ENCODE measurements around the gene FAM72A.
"Not testable (repeated sequence)": the region's sequence is repeated elsewhere in the genome, so short reads cannot be mapped to it uniquely, and the experiment has no call there.

FAM72A gene

GRCh38 chr1:206225386-206225785 lies 22.7 kb upstream of the FAM72A start:
- H3K9ac ChIP-seq (ENCODE audit: low read depth, low read length, poor library complexity); H2BK15ac ChIP-seq (ENCODE audit: low read length); H4K91ac ChIP-seq (ENCODE audit: low read depth, low read length, poor library complexity); H3K23ac ChIP-seq (ENCODE audit: low read depth, low read length, poor library complexity); H2BK12ac ChIP-seq (ENCODE audit: low read length); H3K4me1 ChIP-seq (ENCODE audit: control insufficient read depth in 2 of 2, insufficient read depth in 1 of 2, low read depth in 1 of 2, low read length in 2 of 2); H3K27me3 ChIP-seq (ENCODE audit: control insufficient read depth in 3 of 3, insufficient read depth in 3 of 3, low read depth in 1 of 3, low read length in 3 of 3); H2BK120ac ChIP-seq (ENCODE audit: low read depth, low read length); H2AFZ ChIP-seq (ENCODE audit: low read length); H3K4ac ChIP-seq (ENCODE audit: low read length); H4K8ac ChIP-seq (ENCODE audit: low read depth, low read length); H3K9me3 ChIP-seq (replicated peaks in 1 of 2; ENCODE audit: control insufficient read depth in 2 of 2, insufficient read depth in 1 of 2, low read depth in 1 of 2, low read length in 2 of 2); H3K36me3 ChIP-seq (replicated peaks in 1 of 2; ENCODE audit: control insufficient read depth in 2 of 2, insufficient read depth in 2 of 2, low read length in 2 of 2); H3K27ac ChIP-seq (replicated peaks; ENCODE audit: low read length); H2AK5ac ChIP-seq (ENCODE audit: low read depth, low read length); H3K4me3 ChIP-seq (ENCODE audit: low read length in 2 of 2); H3K18ac ChIP-seq (ENCODE audit: low read length); H2BK5ac ChIP-seq (ENCODE audit: low read length); DNase-seq (ENCODE audit: low spot score); H3K4me2 ChIP-seq (ENCODE audit: insufficient read depth, low read length, poor library complexity, severe bottlenecking); H3K79me1 ChIP-seq (ENCODE audit: low read depth, low read length); H3K14ac ChIP-seq (ENCODE audit: low read length): not testable (repeated sequence)
- WGBS, 2 donors (ENCODE audit: extremely low coverage in 2 of 2, insufficient read length in 2 of 2, insufficient replicate concordance in 1 of 2) = no CpG with 5 or more reads among the region's 4 CpGs

- H2AFZ ChIP-seq (ENCODE audit: low read length); H2BK15ac ChIP-seq (ENCODE audit: low read length); DNase-seq (ENCODE audit: low spot score); H2AK5ac ChIP-seq (ENCODE audit: low read depth, low read length); H3K18ac ChIP-seq (ENCODE audit: low read length); H2BK5ac ChIP-seq (ENCODE audit: low read length); H3K9me3 ChIP-seq (replicated peaks in 1 of 2; ENCODE audit: control insufficient read depth in 2 of 2, insufficient read depth in 1 of 2, low read depth in 1 of 2, low read length in 2 of 2); H3K4ac ChIP-seq (ENCODE audit: low read length); H3K27ac ChIP-seq (replicated peaks; ENCODE audit: low read length); H3K36me3 ChIP-seq (replicated peaks in 1 of 2; ENCODE audit: control insufficient read depth in 2 of 2, insufficient read depth in 2 of 2, low read length in 2 of 2); H2BK12ac ChIP-seq (ENCODE audit: low read length); H3K27me3 ChIP-seq (ENCODE audit: control insufficient read depth in 3 of 3, insufficient read depth in 3 of 3, low read depth in 1 of 3, low read length in 3 of 3); H3K79me1 ChIP-seq (ENCODE audit: low read depth, low read length); H4K91ac ChIP-seq (ENCODE audit: low read depth, low read length, poor library complexity); H2BK120ac ChIP-seq (ENCODE audit: low read depth, low read length); H3K14ac ChIP-seq (ENCODE audit: low read length); H3K4me2 ChIP-seq (ENCODE audit: insufficient read depth, low read length, poor library complexity, severe bottlenecking); H4K8ac ChIP-seq (ENCODE audit: low read depth, low read length); H3K4me1 ChIP-seq (ENCODE audit: control insufficient read depth in 2 of 2, insufficient read depth in 1 of 2, low read depth in 1 of 2, low read length in 2 of 2); H3K23ac ChIP-seq (ENCODE audit: low read depth, low read length, poor library complexity); H3K9ac ChIP-seq (ENCODE audit: low read depth, low read length, poor library complexity); H3K4me3 ChIP-seq (ENCODE audit: low read length in 2 of 2): not testable (repeated sequence)
- WGBS, 2 donors (ENCODE audit: extremely low coverage in 2 of 2, insufficient read length in 2 of 2, insufficient replicate concordance in 1 of 2) = no CpG with 5 or more reads among the region's 6 CpGs
Measured at GRCh38 chr1:206224190-206224776, 21.6 kb upstream of the FAM72A start.

GRCh38 chr1:206221585-206221984 lies 18.9 kb upstream of the FAM72A start:
- H2BK12ac ChIP-seq (ENCODE audit: low read length); H2BK120ac ChIP-seq (ENCODE audit: low read depth, low read length); H3K36me3 ChIP-seq (replicated peaks in 1 of 2; ENCODE audit: control insufficient read depth in 2 of 2, insufficient read depth in 2 of 2, low read length in 2 of 2); H4K8ac ChIP-seq (ENCODE audit: low read depth, low read length); H3K9me3 ChIP-seq (replicated peaks in 1 of 2; ENCODE audit: control insufficient read depth in 2 of 2, insufficient read depth in 1 of 2, low read depth in 1 of 2, low read length in 2 of 2); H3K27me3 ChIP-seq (ENCODE audit: control insufficient read depth in 3 of 3, insufficient read depth in 3 of 3, low read depth in 1 of 3, low read length in 3 of 3); H3K9ac ChIP-seq (ENCODE audit: low read depth, low read length, poor library complexity); H3K4ac ChIP-seq (ENCODE audit: low read length); DNase-seq (ENCODE audit: low spot score); H3K14ac ChIP-seq (ENCODE audit: low read length); H2BK15ac ChIP-seq (ENCODE audit: low read length); H2AK5ac ChIP-seq (ENCODE audit: low read depth, low read length); H3K27ac ChIP-seq (replicated peaks; ENCODE audit: low read length); H2AFZ ChIP-seq (ENCODE audit: low read length); H3K4me2 ChIP-seq (ENCODE audit: insufficient read depth, low read length, poor library complexity, severe bottlenecking); H3K4me1 ChIP-seq (ENCODE audit: control insufficient read depth in 2 of 2, insufficient read depth in 1 of 2, low read depth in 1 of 2, low read length in 2 of 2); H3K23ac ChIP-seq (ENCODE audit: low read depth, low read length, poor library complexity); H4K91ac ChIP-seq (ENCODE audit: low read depth, low read length, poor library complexity); H3K4me3 ChIP-seq (ENCODE audit: low read length in 2 of 2); H2BK5ac ChIP-seq (ENCODE audit: low read length); H3K79me1 ChIP-seq (ENCODE audit: low read depth, low read length); H3K18ac ChIP-seq (ENCODE audit: low read length): not testable (repeated sequence)
- no CpG with 5 or more reads among the region's 4 CpGs for WGBS, 2 donors (ENCODE audit: extremely low coverage in 2 of 2, insufficient read length in 2 of 2, insufficient replicate concordance in 1 of 2)

GRCh38 chr1:206220332-206221000 lies 17.8 kb upstream of the FAM72A start:
- H2BK5ac ChIP-seq (ENCODE audit: low read length); H4K8ac ChIP-seq (ENCODE audit: low read depth, low read length); H3K14ac ChIP-seq (ENCODE audit: low read length); H3K18ac ChIP-seq (ENCODE audit: low read length); H3K27me3 ChIP-seq (ENCODE audit: control insufficient read depth in 3 of 3, insufficient read depth in 3 of 3, low read depth in 1 of 3, low read length in 3 of 3); H2BK12ac ChIP-seq (ENCODE audit: low read length); H4K91ac ChIP-seq (ENCODE audit: low read depth, low read length, poor library complexity); H3K79me1 ChIP-seq (ENCODE audit: low read depth, low read length); H3K4me1 ChIP-seq (ENCODE audit: control insufficient read depth in 2 of 2, insufficient read depth in 1 of 2, low read depth in 1 of 2, low read length in 2 of 2); H3K4ac ChIP-seq (ENCODE audit: low read length); H3K9me3 ChIP-seq (replicated peaks in 1 of 2; ENCODE audit: control insufficient read depth in 2 of 2, insufficient read depth in 1 of 2, low read depth in 1 of 2, low read length in 2 of 2); H3K9ac ChIP-seq (ENCODE audit: low read depth, low read length, poor library complexity); H2AFZ ChIP-seq (ENCODE audit: low read length); H3K36me3 ChIP-seq (replicated peaks in 1 of 2; ENCODE audit: control insufficient read depth in 2 of 2, insufficient read depth in 2 of 2, low read length in 2 of 2); DNase-seq (ENCODE audit: low spot score); H2BK15ac ChIP-seq (ENCODE audit: low read length); H3K4me2 ChIP-seq (ENCODE audit: insufficient read depth, low read length, poor library complexity, severe bottlenecking); H3K23ac ChIP-seq (ENCODE audit: low read depth, low read length, poor library complexity); H2AK5ac ChIP-seq (ENCODE audit: low read depth, low read length); H3K4me3 ChIP-seq (ENCODE audit: low read length in 2 of 2); H3K27ac ChIP-seq (replicated peaks; ENCODE audit: low read length); H2BK120ac ChIP-seq (ENCODE audit: low read depth, low read length): not testable (repeated sequence)
- no CpG with 5 or more reads among the region's 4 CpGs for WGBS, 2 donors (ENCODE audit: extremely low coverage in 2 of 2, insufficient read length in 2 of 2, insufficient replicate concordance in 1 of 2)
